ENCODE measurements around the gene TSEN34. TPM values are rescaled to one million over a fixed set of nuclear protein-coding genes. Genes with fewer than 3 reads are reported as not detected.

TSEN34 gene
- total RNA-seq, 1 experiment from 2014 or later, result 122 TPM

- Histone ChIP-seq H3K4me2 (ENCODE audit: low read length) (peak overlapping the region; percentile 93), H4K20me1 (ENCODE audit: low read length) (peaks cover 54% of the 10 kb centered on the region), H3K4me1 (ENCODE audit: insufficient read depth, low read length) (peaks cover 35% of the 10 kb centered on the region), H3K9me2 (replicated peaks; ENCODE audit: low read length) (no peaks in the 10 kb centered on the region), H3K27ac (ENCODE audit: low read length) (peak overlapping the region; percentile 86), H3K27me3 (ENCODE audit: low read length) (no peaks in the 10 kb centered on the region), H3K9ac (ENCODE audit: low read length) (peak overlapping the region; percentile 98), H3F3A (ENCODE audit: low read length, unreplicated experiment) (peaks cover 32% of the 10 kb centered on the region), H3K9me3 (ENCODE audit: low read length) (no peaks in the 10 kb centered on the region), H2AFZ (ENCODE audit: low read length) (no peak overlapping the region), H3K4me3 (ENCODE audit: low read length) (peak overlapping the region; percentile 96), H3K36me3 (ENCODE audit: low read depth, low read length) (peaks cover 53% of the 10 kb centered on the region), H3K79me2 (ENCODE audit: low read length) (peaks cover 64% of the 10 kb centered on the region)
- intact Hi-C loops (cut with micrococcal nuclease), result loop anchor here (5.0 kb wide), 1 partner anchor 39 kb away; no protein-coding TSS in a partner anchor
- DNase-seq (peak; percentile 2), ATAC-seq (no peak)
- POLR2A ChIA-PET (ENCODE audit: unreplicated experiment), result interaction anchor here (0.6 to 0.9 kb wide), 5 partner anchors 9 to 532 kb away, joined by 3 to 22 read pairs (median 4); partner anchors contain the start of genes CNOT3, MBOAT7 and TSEN34
- CTCF ChIA-PET, result interaction anchor here (0.6 kb wide), 1 partner anchor 155 kb away, joined by 4 read pairs; no protein-coding TSS in a partner anchor
- TF ChIP-seq EZH2phosphoT487 (IDR thresholded peaks at IDR 0.05; ENCODE audit: borderline replicate concordance, low read length) (no peak), CTCF (conservative IDR thresholded peaks at IDR 0.05; ENCODE audit: low read depth, low read length) (no peak), EZH2 (IDR thresholded peaks at IDR 0.05; ENCODE audit: low read length, unreplicated experiment) (no peak)
- TSS peak; percentile 68 for BruUV-seq (replicated peaks)
Observed at GRCh38 chr19:54201172-54201701, 10.1 kb downstream of the TSEN34 start.

GRCh38 chr19:54201980-54202379, 10.9 kb downstream of the TSEN34 start:
- peak overlapping the region; percentile 98 for H3K9ac ChIP-seq (ENCODE audit: low read length)
- no peak for ATAC-seq
- POLR2A ChIA-PET (ENCODE audit: unreplicated experiment), result interaction anchor here (0.7 kb wide), 1 partner anchor 8 kb away, joined by 3 read pairs; no protein-coding TSS in a partner anchor
- no TSS peak for BruUV-seq (replicated peaks)
- peaks cover 61% of the 10 kb centered on the region for H4K20me1 ChIP-seq (ENCODE audit: low read length)
- no peak for DNase-seq
- peak overlapping the region; percentile 96 for H3K4me3 ChIP-seq (ENCODE audit: low read length)
- TF ChIP-seq CTCF (conservative IDR thresholded peaks at IDR 0.05; ENCODE audit: low read depth, low read length) (no peak), EZH2phosphoT487 (IDR thresholded peaks at IDR 0.05; ENCODE audit: borderline replicate concordance, low read length) (no peak), EZH2 (IDR thresholded peaks at IDR 0.05; ENCODE audit: low read length, unreplicated experiment) (no peak)
- no peak overlapping the region for H3K27ac ChIP-seq (ENCODE audit: low read length)
- peaks cover 40% of the 10 kb centered on the region for H3K4me1 ChIP-seq (ENCODE audit: insufficient read depth, low read length)
- H3K9me2 ChIP-seq (replicated peaks; ENCODE audit: low read length), result no peaks in the 10 kb centered on the region
- peaks cover 72% of the 10 kb centered on the region for H3K79me2 ChIP-seq (ENCODE audit: low read length)
- CTCF ChIA-PET, result no interaction called here
- peak overlapping the region; percentile 93 for H3K4me2 ChIP-seq (ENCODE audit: low read length)
- peaks cover 60% of the 10 kb centered on the region for H3K36me3 ChIP-seq (ENCODE audit: low read depth, low read length)
- H3K27me3 ChIP-seq (ENCODE audit: low read length), result no peaks in the 10 kb centered on the region
- intact Hi-C loops (cut with micrococcal nuclease), result loop anchor here (5.0 kb wide), 1 partner anchor 40 kb away; no protein-coding TSS in a partner anchor
- peaks cover 32% of the 10 kb centered on the region for H3F3A ChIP-seq (ENCODE audit: low read length, unreplicated experiment)
- no peak overlapping the region for H2AFZ ChIP-seq (ENCODE audit: low read length)
- no peaks in the 10 kb centered on the region for H3K9me3 ChIP-seq (ENCODE audit: low read length)

DNA sequence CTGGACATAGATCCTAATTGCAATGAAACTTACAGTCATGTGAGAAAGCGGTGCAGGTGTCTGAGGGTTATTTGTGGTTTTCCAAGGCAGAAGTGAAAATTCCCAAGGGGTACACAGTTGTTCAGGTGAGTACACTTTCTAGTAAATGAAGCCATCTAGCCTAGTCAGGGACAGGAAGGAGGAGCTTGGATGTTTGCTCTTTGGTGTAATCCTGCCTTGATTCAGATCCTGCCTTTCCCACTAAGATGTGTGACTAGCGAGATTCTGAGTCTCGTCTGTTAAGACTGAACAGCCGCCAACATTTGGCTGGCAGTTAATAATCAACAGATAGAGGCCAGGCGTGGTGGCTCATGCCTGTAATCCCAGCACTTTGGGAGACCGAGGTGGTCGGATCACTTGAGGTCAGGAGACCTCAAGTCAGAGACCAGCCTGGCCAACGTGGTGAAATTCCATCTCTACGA, 12.1 kb downstream of the TSEN34 start:
- no TSS peak for BruUV-seq (replicated peaks)
- H3K4me3 ChIP-seq (ENCODE audit: low read length), result peak overlapping the region; percentile 96
- no peak overlapping the region for H2AFZ ChIP-seq (ENCODE audit: low read length)
- H3K9me2 ChIP-seq (replicated peaks; ENCODE audit: low read length), result no peaks in the 10 kb centered on the region
- no peak for TF ChIP-seq EZH2phosphoT487 (IDR thresholded peaks at IDR 0.05; ENCODE audit: borderline replicate concordance, low read length)
- no peak for TF ChIP-seq EZH2 (IDR thresholded peaks at IDR 0.05; ENCODE audit: low read length, unreplicated experiment)
- TF ChIP-seq CTCF (conservative IDR thresholded peaks at IDR 0.05; ENCODE audit: low read depth, low read length), result no peak
- H3F3A ChIP-seq (ENCODE audit: low read length, unreplicated experiment), result peaks cover 40% of the 10 kb centered on the region
- ChIA-PET POLR2A (ENCODE audit: unreplicated experiment) (interaction anchor here (0.5 to 0.6 kb wide), 2 partner anchors 13 to 62 kb away, joined by 3 to 13 read pairs; no protein-coding TSS in a partner anchor), CTCF (interaction anchor here (1.0 kb wide), 1 partner anchor 14 kb away, joined by 6 read pairs; the partner anchor contains the start of gene MBOAT7)
- H3K4me2 ChIP-seq (ENCODE audit: low read length), result peak overlapping the region; percentile 93
- H3K9ac ChIP-seq (ENCODE audit: low read length), result peak overlapping the region; percentile 98
- H4K20me1 ChIP-seq (ENCODE audit: low read length), result peaks cover 73% of the 10 kb centered on the region
- no peaks in the 10 kb centered on the region for H3K9me3 ChIP-seq (ENCODE audit: low read length)
- H3K27me3 ChIP-seq (ENCODE audit: low read length), result no peaks in the 10 kb centered on the region
- H3K79me2 ChIP-seq (ENCODE audit: low read length), result peaks cover 81% of the 10 kb centered on the region
- ATAC-seq (peak; percentile 29), DNase-seq (peak; percentile 46)
- no peak overlapping the region for H3K27ac ChIP-seq (ENCODE audit: low read length)
- peaks cover 70% of the 10 kb centered on the region for H3K36me3 ChIP-seq (ENCODE audit: low read depth, low read length)
- intact Hi-C loops (cut with micrococcal nuclease), result loop anchor here (5.0 kb wide), 1 partner anchor 41 kb away; no protein-coding TSS in a partner anchor
- H3K4me1 ChIP-seq (ENCODE audit: insufficient read depth, low read length), result peaks cover 48% of the 10 kb centered on the region
